GM18858 (cell line): ENCODE results near the gene B9D2.

Experiments used
- ATAC-seq: cut with Tn5 transposase; IDR thresholded peaks from one replicate; pipeline ENCODE4 v1.9.1; 2021; ENCODE audit not compliant: unreplicated experiment

The B9D2 gene

DNA sequence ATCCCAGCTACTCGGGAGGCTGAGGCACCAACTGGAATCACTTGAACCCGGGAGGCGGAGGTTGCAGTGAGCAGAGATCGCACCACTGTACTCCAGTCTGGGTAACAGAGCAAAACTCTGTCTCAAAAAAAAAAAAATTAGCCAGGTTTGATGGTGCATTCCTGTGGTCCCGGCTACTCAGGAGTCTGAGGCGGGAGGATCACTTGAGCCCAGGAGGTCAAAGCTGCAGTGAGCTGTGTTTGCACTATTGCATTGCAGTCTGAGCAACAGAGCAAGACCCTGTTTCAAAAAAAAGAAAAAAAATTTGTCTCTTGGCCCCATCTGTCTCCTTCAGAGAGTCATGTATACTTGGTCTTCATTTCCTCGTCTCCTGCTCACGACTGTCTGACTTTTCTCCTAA lies 52.3 kb downstream of the B9D2 start:
- ATAC-seq: no peak

DNA sequence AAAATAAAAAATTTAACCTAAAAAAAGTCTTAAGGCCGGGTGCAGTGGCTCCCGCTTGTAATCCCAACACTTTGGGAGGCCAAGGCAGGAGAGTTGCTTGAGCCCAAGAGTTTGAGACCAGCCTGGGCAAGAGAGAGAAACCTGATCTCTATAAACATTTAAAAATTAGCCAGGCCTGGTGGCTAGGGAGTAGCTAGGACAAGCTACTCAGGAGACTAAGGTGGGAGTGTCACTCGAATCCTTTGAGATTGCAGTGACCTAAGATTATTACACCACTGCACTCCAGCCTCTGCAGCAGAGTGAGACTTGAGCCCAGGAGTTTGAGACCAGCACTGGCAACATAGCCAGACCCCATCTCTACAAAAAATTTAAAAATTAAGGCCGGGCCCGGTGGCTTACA lies 52.9 kb downstream of the B9D2 start:
- ATAC-seq: no peak

DNA sequence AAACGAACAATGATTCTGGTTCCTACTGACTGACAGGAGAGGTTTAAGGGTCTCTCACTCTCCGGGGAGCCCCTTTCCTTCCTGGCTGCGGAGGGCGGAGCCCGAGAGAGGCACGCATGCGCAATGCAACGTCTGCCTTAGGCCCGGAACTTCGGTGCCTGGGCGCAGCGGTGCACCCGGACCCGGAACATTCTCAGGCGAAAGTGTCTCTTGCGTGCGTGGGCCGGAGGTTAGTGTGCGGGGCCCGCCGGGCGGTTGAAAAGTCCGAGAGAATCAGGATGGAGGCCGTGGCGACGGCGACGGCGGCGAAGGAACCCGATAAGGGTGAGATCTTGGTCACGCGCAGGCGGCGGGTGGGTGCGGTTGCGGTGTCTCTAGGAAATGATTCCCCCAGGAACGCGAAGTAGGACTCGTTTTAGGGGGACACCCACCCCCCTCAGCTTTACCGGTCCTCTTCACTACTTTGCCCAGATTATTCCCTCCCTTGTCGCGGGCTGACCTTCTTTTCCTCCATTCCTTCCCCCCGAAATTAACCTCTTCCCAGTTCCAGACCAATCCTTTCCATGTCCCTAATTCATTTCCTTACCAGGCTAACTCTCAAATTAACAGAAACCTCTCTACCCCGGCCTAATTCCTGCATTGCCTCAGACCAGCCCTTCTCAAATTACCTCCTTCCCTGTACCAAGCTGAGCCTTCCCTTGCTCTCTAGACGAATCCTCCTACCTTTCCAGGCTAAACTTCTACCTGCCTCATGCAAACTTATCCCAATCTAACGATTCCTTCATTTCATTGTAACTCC lies 53.7 kb downstream of the B9D2 start, which contains the start of gene CCDC97:
Gene CCDC97 (plus strand): TSS at position 140 of the 799 bp plus-strand sequence. CDS start 139 bp downstream, at position 279.
- ATAC-seq: peak; percentile 59

DNA sequence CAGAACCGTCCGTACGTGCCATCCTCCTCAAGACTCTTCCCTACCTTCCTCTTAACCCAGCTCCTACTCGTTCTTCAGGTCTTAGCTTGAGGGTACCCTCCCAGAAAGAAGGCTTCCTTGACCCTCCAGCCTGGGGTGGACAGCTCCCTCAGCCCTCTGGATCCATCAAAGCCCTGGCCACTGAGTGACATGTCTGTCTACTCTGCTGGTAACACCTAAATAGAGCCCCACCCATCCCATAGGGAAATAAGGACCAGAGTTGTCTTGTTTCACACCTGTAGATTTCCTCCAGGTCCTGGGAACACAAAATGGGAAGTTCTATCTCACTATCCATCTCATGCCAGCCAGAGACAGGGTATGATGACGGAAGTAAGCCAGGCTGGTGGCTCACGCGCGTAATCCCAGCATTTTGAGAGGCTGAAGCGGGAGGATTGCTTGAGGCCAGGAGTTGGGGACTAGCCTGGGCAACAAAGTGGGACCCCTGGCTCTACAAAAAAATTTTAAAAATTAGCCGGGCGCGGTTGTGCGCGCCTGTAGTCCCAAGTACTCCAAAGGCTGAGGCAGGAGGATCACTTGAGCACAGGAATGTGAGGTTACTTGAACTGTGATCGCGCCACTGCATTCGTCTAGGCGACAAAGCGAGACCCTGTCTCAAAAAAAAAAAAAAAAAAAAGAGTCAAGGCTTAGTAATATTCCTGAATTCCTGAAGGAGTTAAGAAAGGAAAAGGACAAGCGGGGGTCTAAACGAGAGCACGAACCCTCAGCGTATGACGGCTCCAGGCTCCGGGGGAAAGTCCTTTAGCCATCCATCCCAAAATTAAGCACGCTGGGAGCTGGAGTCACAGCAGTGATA lies 54.5 kb downstream of the B9D2 start:
- no peak for ATAC-seq

GRCh38 chr19:41308450-41309179 lies 55.3 kb downstream of the B9D2 start:
- no peak for ATAC-seq

DNA sequence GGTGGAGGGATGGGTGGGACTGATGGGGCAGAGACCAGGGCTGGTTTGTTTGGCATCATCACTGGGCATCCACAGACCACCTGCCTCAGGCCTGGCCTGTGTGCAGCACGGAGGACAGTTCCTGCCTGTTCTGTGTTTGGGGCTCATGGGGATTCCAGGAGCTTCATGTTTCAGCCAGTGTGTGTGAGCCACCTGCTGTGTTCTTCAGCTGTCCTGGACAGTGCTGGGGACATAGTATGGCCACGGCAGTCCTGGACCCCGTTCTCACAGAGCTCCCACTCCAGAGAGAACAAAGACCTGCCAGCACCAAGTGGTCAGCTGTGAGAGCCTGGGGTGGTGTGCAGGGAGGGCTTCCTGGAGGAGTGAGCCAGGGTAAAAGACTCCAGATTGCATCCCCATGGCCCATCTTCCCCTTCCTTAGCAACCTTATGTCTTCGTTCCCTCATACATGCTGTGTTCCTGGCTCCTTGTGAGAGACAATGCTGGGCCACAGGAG lies 55.9 kb downstream of the B9D2 start:
- no peak for ATAC-seq

GRCh38 chr19:41307090-41307875 lies 56.7 kb downstream of the B9D2 start:
- no peak for ATAC-seq

DNA sequence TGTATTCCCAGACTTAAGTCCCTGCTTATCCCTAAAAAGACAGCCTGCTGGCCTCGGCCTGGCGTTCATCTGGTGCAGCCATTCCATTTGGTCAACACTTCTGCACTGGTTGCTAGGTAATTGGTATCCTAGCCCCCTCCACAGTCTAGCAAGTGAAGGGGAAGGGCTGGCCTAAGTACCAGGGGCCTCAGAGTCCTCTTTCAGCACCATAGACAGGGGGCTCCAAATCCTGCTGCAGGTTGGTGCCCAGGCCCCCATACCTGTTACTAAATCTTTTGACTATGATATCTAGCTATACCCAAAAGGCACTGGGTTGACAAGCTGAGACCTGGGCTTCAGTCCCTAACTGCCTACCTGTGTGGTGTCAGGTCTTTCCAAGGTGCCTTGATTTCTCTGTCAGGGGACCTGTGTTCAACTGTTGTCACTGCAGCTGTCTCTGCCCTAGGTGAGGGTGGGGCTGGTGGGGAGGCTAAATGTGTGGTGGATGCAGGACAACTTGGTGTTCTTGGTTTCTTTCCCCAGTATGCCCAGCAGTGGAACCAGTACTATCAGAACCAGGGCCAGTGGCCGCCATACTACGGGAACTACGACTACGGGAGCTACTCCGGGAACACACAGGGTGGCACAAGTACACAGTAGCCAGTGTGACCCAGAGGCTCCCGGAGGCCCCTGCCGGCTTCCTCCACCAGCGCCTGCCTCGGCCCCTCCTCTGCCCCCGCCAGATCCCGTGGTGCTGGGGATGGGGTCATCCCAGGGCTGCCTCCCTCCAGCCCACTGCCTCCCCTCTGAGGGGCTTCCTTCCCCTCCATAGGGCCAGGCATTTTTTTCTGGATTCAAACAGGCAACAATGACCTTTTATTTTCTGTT lies 57.8 kb downstream of the B9D2 start:
- no peak for ATAC-seq

DNA sequence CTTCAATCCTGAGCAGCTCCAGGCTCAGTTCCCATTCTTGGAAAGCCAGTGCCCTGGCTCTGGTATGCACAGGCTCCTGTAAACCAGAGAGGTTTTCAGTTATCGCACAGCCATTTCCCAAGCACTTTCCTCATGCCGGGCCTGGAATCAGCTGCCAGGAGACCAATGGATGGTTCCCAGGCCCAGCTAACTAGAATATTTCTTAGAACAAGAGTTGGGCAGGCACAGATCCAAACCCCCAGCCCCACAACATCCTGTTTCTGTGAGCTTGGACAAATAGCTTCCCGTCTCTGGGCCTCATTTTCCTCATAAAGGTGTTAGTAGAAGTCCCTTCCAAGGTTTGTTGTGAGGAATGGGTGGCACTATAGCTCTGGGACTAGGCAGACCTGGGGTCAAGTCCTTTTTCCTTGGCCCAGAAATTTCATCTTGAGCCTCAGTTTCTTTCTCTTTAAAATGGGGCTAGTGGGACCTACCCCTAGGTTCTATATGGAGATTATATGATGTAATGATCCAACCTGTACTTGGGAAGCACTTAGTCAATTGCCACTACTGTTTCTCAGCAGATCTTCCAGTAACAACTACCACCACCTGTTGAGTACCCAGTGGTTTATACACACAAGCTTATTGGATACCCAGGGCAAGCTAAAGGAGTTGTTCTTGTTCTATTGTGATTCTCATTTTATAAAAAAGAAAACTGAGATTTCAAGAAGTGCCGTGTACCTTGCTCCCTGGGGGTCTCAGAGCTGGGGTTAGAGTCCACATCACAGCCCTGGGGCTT lies 59.1 kb downstream of the B9D2 start:
- ATAC-seq: no peak
